DMS 273 (cell line): Measurements from ENCODE around the gene MICU2.

Experiments
- DNase-seq: peaks from one replicate; lab custom pipeline; 2025; ENCODE audit not compliant: unreplicated experiment; lab: John Stamatoyannopoulos, UW

Gene MICU2

GRCh38 chr13:21603531-21604448, at the start of gene MICU2:
Gene MICU2, minus strand, starts transcription at chr13:21604170. Its CDS starts 22 bp downstream, at chr13:21604148.
- DNase-seq, result peak; percentile 95

- DNase-seq, result no peak
These were observed 37.7 kb upstream of the MICU2 start for GRCh38 chr13:21641629-21642028.

DNA sequence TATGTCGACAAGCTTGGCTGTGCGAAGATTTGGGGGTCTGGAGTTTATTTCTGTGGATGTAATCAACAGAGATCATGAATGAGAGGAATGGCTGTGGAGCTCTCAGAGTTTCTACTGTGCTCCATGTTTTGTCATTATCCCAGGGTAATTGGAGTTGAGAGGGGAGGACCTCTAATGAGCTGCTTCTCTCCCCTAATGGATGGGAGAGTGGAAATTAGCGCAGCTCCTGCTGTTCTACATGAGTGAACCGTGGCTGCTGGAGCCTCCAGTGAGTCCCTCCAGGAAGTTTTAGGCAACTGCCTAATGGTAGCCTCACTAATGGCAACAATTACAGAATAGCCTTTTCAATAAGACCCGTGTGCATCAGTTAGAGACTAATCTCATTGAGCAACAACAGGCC, 35.6 kb upstream of the MICU2 start:
- no peak for DNase-seq

- peak; percentile 28 for DNase-seq
These were observed 34.6 kb upstream of the MICU2 start for GRCh38 chr13:21638319-21639282.

GRCh38 chr13:21637296-21637695, 33.3 kb upstream of the MICU2 start:
- peak; percentile 0 for DNase-seq

GRCh38 chr13:21636656-21637055, 32.7 kb upstream of the MICU2 start:
- no peak for DNase-seq

DNA sequence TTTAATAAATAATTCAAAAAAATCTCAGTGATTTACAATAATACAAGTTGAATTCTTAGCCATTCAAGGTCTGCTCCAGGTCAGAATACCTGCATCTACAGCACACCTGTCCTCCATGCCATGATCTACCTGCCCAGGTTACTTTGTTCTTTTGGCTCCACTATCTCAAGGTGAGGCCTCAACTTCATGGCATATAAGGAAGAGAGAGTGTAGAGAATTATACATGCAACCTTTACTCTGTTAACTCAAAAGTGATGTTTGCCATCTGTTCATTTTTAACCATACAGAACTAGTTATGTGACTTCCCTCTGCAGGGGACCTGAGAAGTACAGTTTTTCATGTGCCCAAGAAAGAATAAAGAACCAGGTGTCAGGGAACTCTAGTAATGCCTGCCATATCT, 28.2 kb upstream of the MICU2 start:
- no peak for DNase-seq

DNA sequence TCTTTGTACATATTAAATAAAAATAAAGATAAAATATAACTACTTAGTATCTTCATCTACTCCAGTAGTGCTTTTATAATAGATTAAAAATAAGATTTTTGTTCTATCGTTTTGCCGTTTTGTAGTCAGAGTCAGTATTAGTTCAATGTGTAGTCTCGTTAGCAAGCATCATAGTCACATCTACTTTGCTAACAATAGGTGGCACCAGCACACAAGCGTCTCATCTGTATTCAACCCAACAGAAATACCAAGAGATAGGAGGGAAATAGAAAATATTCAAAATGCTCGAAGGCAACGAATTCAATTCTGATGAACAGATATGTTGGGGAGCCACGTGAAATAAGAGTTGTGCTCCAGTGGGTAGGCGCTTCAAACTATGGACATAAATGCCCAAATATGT, 21.4 kb upstream of the MICU2 start:
- DNase-seq, result peak; percentile 36

DNA sequence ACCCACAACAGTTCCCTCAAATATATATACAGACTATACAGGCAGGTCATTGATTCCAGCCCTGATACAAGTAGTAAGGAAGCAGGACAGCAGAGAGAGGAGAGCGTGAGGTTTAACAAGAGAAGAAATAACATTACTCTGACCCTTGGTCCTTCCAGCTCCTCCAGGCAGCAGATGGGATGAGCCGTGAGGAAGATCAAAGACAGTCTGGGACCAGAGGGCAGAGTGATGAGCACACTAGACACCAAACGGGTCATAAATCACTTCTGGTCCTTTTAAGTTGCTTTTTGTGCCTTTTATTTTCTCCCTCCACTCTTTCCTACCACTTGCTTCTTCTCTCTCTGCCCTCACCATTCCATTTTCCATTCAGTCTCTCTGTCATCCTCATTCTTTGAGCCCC, 16.9 kb upstream of the MICU2 start:
- no peak for DNase-seq

GRCh38 chr13:21619633-21620220, 15.8 kb upstream of the MICU2 start:
- DNase-seq, result no peak

DNA sequence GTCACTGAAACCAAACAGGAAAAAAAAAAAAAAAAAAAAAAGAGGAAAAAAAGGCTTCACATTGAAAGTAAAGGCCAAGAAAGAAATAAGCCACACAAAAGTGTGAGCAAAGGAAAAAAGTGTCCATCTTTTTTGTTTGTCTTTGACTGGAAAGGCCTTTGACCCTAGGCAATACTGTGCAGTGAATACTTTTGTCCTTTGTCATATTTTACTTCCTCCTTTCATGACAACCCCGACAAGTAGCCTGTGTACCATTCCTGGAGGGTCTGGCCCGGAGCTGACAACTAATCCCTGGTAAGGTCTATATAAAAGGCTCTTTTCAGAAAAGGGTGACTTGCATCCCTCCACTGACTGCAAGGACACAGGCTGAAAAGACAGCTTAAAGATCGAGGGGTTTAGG, 12.9 kb upstream of the MICU2 start:
- DNase-seq, result no peak

DNA sequence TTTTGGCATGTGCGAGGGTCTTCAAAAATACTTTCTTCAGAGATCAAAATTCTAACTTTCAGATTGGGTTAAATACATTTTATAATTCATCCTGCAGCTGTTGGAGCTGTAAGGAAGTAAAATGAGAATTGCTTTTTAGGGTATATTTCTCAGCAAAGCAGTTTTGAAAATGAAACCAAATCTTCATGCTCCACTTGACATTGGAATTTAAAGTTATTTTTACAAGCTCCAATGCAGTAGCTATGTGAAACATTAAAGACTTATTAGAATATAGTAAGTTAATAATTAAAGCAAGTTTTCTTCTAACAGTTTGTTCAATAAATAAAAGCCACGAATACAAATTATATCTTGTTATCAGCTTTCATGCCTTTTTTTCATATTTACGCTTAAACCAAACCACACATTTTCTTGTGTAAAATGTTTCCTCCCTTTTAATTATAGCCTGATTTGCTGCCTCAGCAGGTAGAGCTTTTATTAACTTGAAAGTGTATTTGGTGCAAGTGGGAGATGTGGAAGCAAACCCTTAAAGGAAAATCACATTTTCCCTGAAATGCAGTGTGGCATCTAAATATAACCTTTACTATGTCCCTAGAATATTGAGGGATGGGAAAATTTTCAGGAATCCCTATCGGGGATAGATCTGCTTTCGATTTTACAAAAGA, 12.4 kb upstream of the MICU2 start:
- no peak for DNase-seq

- no peak for DNase-seq
These were observed 11.5 kb upstream of the MICU2 start for GRCh38 chr13:21615427-21615826.

- no peak for DNase-seq
These were observed 9.8 kb upstream of the MICU2 start for GRCh38 chr13:21613791-21614190.

DNA sequence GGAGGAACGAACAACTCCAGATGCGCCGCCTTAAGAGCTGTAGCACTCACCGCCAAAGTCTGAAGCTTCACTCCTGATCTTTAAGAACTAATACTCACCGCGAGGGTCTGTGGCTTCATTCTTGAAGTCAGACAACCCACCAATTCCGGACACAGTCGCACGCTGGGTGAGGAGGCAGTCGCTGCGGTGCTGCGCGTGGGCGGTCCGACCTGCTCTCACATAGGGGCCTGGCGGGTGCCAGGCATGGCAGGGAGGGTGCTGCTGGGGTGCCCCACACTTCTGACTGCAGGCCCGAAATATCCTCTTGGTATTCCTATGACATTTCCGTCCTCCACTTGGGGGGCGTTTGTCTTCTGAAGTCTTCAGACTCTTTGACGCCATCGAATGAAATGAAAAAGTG, 7.4 kb upstream of the MICU2 start:
- no peak for DNase-seq

- no peak for DNase-seq
These were observed 6.7 kb upstream of the MICU2 start for GRCh38 chr13:21610687-21611086.

GRCh38 chr13:21608961-21609360, 5.0 kb upstream of the MICU2 start:
- no peak for DNase-seq

- DNase-seq, result no peak
These were observed 2.8 kb upstream of the MICU2 start for GRCh38 chr13:21606796-21607195.

GRCh38 chr13:21606251-21606650, 2.3 kb upstream of the MICU2 start:
- DNase-seq, result no peak

GRCh38 chr13:21596722-21597121, 7.2 kb downstream of the MICU2 start:
- DNase-seq, result no peak

GRCh38 chr13:21595546-21595822, 8.5 kb downstream of the MICU2 start:
- no peak for DNase-seq
